DOHH2 (cell line): Measurements from ENCODE around the gene CNOT2.

Experiments
- CTCF ChIP-seq: fragments of 200-600 bp; sonication (generic); IDR thresholded peaks from one replicate; pipeline ENCODE4 v1.5.1; 2014; ENCODE audit warnings: antibody characterized with exemption, mild to moderate bottlenecking, low read depth, low read length; ENCODE audit not compliant: poor library complexity, severe bottlenecking
- EZH2phosphoT487 ChIP-seq: fragments of 200-600 bp; sonication (generic); IDR thresholded peaks from 2 replicates; pipeline ENCODE4 v1.6.1; 2017; ENCODE audit warnings: borderline replicate concordance, mild to moderate bottlenecking, antibody characterized with exemption, low read length, moderate library complexity, mixed read lengths

DNA sequence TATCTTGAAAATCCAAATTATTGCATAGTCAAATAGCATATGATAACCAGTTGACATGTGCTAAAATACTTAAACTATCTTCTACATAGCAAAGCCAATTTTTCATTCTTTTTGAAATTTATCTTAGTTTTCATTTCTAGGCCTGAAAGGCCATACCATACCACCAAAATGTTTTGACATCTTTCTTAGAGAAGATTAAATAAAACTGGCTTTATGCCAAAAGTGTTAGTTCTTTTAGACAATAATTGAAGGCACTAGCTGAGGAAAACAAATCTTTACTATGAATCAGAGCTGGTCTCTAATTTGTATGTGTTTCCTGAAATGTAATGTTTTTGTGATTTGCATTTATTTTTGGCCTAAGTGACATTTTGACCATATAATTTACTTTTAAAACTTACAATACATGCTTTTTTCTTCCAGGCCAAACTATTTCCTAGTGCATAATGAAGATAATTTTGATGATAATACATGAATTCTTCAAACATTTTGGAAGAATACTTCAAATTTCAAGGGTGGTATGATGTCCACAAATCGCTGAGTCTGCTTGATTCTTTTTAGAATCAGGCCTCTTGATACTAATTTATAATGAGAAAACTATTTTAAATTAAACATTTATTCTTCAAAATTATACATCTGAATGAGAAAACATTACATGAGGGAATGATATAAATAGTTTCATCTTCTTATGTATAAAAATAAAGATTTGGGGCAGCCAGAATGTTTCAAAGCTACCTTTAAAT, 116.4 kb downstream of the CNOT2 start:
- TF ChIP-seq CTCF (no peak), EZH2phosphoT487 (no peak)
